SU-DHL-6 (cell line): ENCODE measurements around the gene CATSPER3.
"Not testable (repeated sequence)": the region's sequence is repeated elsewhere in the genome, so short reads cannot be mapped to it uniquely, and the experiment has no call there.

ENCODE experiments used
- H2AFZ ChIP-seq: fragments of 200-600 bp; sonication (generic); 2 replicates; pipeline ENCODE4 v1.6.1; 2014; ENCODE audit warnings: low read depth, mild to moderate bottlenecking, moderate library complexity, mixed read lengths, antibody characterized with exemption, low read length; ENCODE audit not compliant: severe bottlenecking
- H3F3A ChIP-seq: fragments of 200-600 bp; shearing (Covaris generic); 2 replicates; pipeline ENCODE4 v1.6.0; 2016; ENCODE audit warnings: antibody characterized with exemption, mild to moderate bottlenecking; ENCODE audit not compliant: insufficient read depth
- H3K27ac ChIP-seq: fragments of 200-600 bp; sonication (generic); 2 replicates; pipeline ENCODE4 v1.5.1; 2016; ENCODE audit warnings: low read depth, mild to moderate bottlenecking, low read length, moderate library complexity, mixed read lengths
- H3K27me3 ChIP-seq: fragments of 200-600 bp; sonication (generic), shearing (Covaris generic); 2 replicates; pipeline ENCODE4 v1.6.0; 2014; ENCODE audit warnings: mild to moderate bottlenecking, low read length
- H3K36me3 ChIP-seq: fragments of 200-600 bp; sonication (generic); 2 replicates; pipeline ENCODE4 v1.6.1; 2014; ENCODE audit warnings: mild to moderate bottlenecking, low read length, mixed read lengths
- H3K4me2 ChIP-seq: fragments of 300-600, 200-600 bp; shearing (Covaris generic), sonication (generic); 2 replicates; pipeline ENCODE4 v1.6.0; 2014; ENCODE audit warnings: low read length, low read depth, mild to moderate bottlenecking; ENCODE audit not compliant: poor library complexity, severe bottlenecking
- H3K4me3 ChIP-seq: fragments of 200-600 bp; sonication (generic); 2 replicates; pipeline ENCODE4 v1.5.1; 2014; ENCODE audit warnings: antibody characterized with exemption, low read length, mild to moderate bottlenecking, mixed read lengths; ENCODE audit not compliant: insufficient read depth, poor library complexity, severe bottlenecking
- H3K79me2 ChIP-seq: fragments of 200-600 bp; sonication (generic); 2 replicates; pipeline ENCODE4 v1.6.1; 2014; ENCODE audit warnings: mild to moderate bottlenecking, low read length, moderate library complexity; ENCODE audit not compliant: insufficient read depth
- H3K9ac ChIP-seq: fragments of 200-600 bp; sonication (generic); 2 replicates; pipeline ENCODE4 v1.7.0; 2014; ENCODE audit warnings: mild to moderate bottlenecking, low read length
- H3K9me2 ChIP-seq: fragments of 200-600 bp; sonication (generic); replicated peaks from 2 replicates; pipeline ENCODE4 v1.6.1; 2014; ENCODE audit warnings: low read length; ENCODE audit not compliant: insufficient read depth
- H3K9me3 ChIP-seq: fragments of 200-600 bp; sonication (generic); 2 replicates; pipeline ENCODE4 v1.6.1; 2014; ENCODE audit warnings: low read length, mixed read lengths; ENCODE audit not compliant: insufficient read depth
- H4K20me1 ChIP-seq: fragments of 200-600 bp; sonication (generic); 2 replicates; pipeline ENCODE4 v1.6.1; 2014; ENCODE audit warnings: low read depth, mild to moderate bottlenecking, antibody characterized with exemption, low read length, moderate library complexity, mixed read lengths
- CTCF ChIP-seq: fragments of 200-600 bp; sonication (generic); IDR thresholded peaks from one replicate; pipeline ENCODE4 v1.5.1; 2017; ENCODE audit warnings: antibody characterized with exemption, mild to moderate bottlenecking, low read length, moderate library complexity; ENCODE audit not compliant: insufficient read depth, poor library complexity, severe bottlenecking
- EZH2phosphoT487 ChIP-seq: fragments of 200-600 bp; sonication (generic), shearing (Covaris generic); conservative IDR thresholded peaks from 2 replicates; pipeline ENCODE4 v1.6.1; 2018; ENCODE audit warnings: mild to moderate bottlenecking, antibody characterized with exemption, low read length, moderate library complexity, mixed read lengths

The CATSPER3 gene

GRCh38 chr5:134979416-134979815 lies 11.7 kb downstream of the CATSPER3 start:
- no peak overlapping the region for H3K9ac ChIP-seq
- no peaks in the 10 kb centered on the region for H3K9me2 ChIP-seq
- no peak for TF ChIP-seq CTCF
- TF ChIP-seq EZH2phosphoT487, result no peak
- H3K4me2 ChIP-seq, result no peak overlapping the region
- no peak overlapping the region for H2AFZ ChIP-seq
- no peaks in the 10 kb centered on the region for H3F3A ChIP-seq
- H3K4me3 ChIP-seq, result no peak overlapping the region
- no peaks in the 10 kb centered on the region for H3K36me3 ChIP-seq
- H3K27ac ChIP-seq, result no peak overlapping the region
- H3K79me2 ChIP-seq, result no peaks in the 10 kb centered on the region
- H3K27me3 ChIP-seq, result no peaks in the 10 kb centered on the region
- no peaks in the 10 kb centered on the region for H4K20me1 ChIP-seq
- H3K9me3 ChIP-seq, result peaks cover 34% of the 10 kb centered on the region; the same call in 1 of the 2 replicates

GRCh38 chr5:134982230-134982629 lies 14.5 kb downstream of the CATSPER3 start:
- no peak for TF ChIP-seq CTCF
- no peak for TF ChIP-seq EZH2phosphoT487
- no peak overlapping the region for H3K4me2 ChIP-seq

GRCh38 chr5:134989266-134989830 lies 21.6 kb downstream of the CATSPER3 start:
- Histone ChIP-seq H3K9ac (no peak overlapping the region), H4K20me1 (no peaks in the 10 kb centered on the region), H2AFZ (no peak overlapping the region), H3K9me3 (no peaks in the 10 kb centered on the region), H3K79me2 (no peaks in the 10 kb centered on the region), H3K36me3 (peaks cover 3% of the 10 kb centered on the region; the same call in 1 of the 2 replicates), H3K4me3 (no peak overlapping the region), H3K9me2 (no peaks in the 10 kb centered on the region), H3K27me3 (no peaks in the 10 kb centered on the region), H3F3A (0 out of 2 replicates have a peak, but pooled peaks cover 1% of the 10 kb centered on the region), H3K4me2 (no peak overlapping the region), H3K27ac (no peak overlapping the region)
- no peak for TF ChIP-seq EZH2phosphoT487
- TF ChIP-seq CTCF, result no peak

More at GRCh38 chr5:134982230-134982629, 14.5 kb downstream of the CATSPER3 start:
- Histone ChIP-seq H3K27ac (no peak overlapping the region), H3K36me3 (no peaks in the 10 kb centered on the region), H3K9me3 (peaks cover 27% of the 10 kb centered on the region; the same call in 1 of the 2 replicates), H4K20me1 (no peaks in the 10 kb centered on the region), H3K79me2 (no peaks in the 10 kb centered on the region), H3K27me3 (no peaks in the 10 kb centered on the region), H3K9me2 (no peaks in the 10 kb centered on the region), H3F3A (no peaks in the 10 kb centered on the region), H2AFZ (no peak overlapping the region), H3K4me3 (no peak overlapping the region), H3K9ac (no peak overlapping the region)

- H3K36me3 ChIP-seq, H3K4me3 ChIP-seq, H4K20me1 ChIP-seq, H3F3A ChIP-seq, H3K9me3 ChIP-seq, H3K4me2 ChIP-seq, H3K79me2 ChIP-seq, H3K9me2 ChIP-seq, H3K27ac ChIP-seq, H3K9ac ChIP-seq, H3K27me3 ChIP-seq, H2AFZ ChIP-seq: not testable (repeated sequence)
These were observed 22.5 kb downstream of the CATSPER3 start for GRCh38 chr5:134990183-134990582.
